ENCODE measurements around the gene FANCD2. TPM values are rescaled to one million over a fixed set of nuclear protein-coding genes. Genes with fewer than 3 reads are reported as not detected.

The FANCD2 gene
- 10 to 100 TPM in 1 of 6 donors, 1 to 10 TPM in 5; 3.0 to 23.0 (median 5.8) TPM for total RNA-seq

GRCh38 chr3:10026084-10026890 is at the start of gene FANCD2:
Gene FANCD2 (plus strand): TSS chr3:10026437. CDS start chr3:10028658, 2,221 bp downstream.
- ATAC-seq (ENCODE audit: low FRiP score in 2 of 2) (peak; percentile 90 to 98), DNase-seq (peak; percentile 84 to 99)
- Histone ChIP-seq H3K4me3 (peak within 1 kb of the TSS; percentile 63 to 96 (median 78)), H3K27me3 (no peaks in the 10 kb centered on the region), H3K9me3 (no peaks in the 10 kb centered on the region), H3K27ac (peak within 1 kb of the TSS; percentile 53 to 90 (median 84)), H3K4me1 (peaks cover 24 to 33% (median 27%) of the 10 kb centered on the region in 4 donors), H3K36me3 (peaks cover 0 to 27% (median 15%) of the 10 kb centered on the region in 4 donors)
- 0% methylated on average over 16 to 57 of the region's 61 CpGs for WGBS, 2 donors
- peak; percentile 97 to 98 for TF ChIP-seq POLR2AphosphoS5 (IDR thresholded peaks at IDR 0.05)
- TF ChIP-seq EP300 (IDR thresholded peaks at IDR 0.05) = peak in 1 of 4 donors; percentile 34
- TF ChIP-seq CTCF (IDR thresholded peaks at IDR 0.05) = peak in 3 of 6 experiments; percentile 24 to 38 (median 35)
- peak in 3 of 4 donors; percentile 41 to 89 (median 63) for TF ChIP-seq POLR2A (IDR thresholded peaks at IDR 0.05)

GRCh38 chr3:9976721-9977709 is 49.2 kb upstream of the FANCD2 start:
- Histone ChIP-seq H3K4me1 (peaks cover 20 to 49% (median 37%) of the 10 kb centered on the region in 4 donors), H3K27ac (peak overlapping the region; percentile 75 to 82 (median 82)), H3K4me3 (peak overlapping the region in 1 of 4 donors; percentile 11), H3K36me3 (peaks cover 8 to 71% (median 22%) of the 10 kb centered on the region in 4 donors), H3K27me3 (no peaks in the 10 kb centered on the region), H3K9me3 (no peaks in the 10 kb centered on the region)
- WGBS, 2 donors = 36 to 48% methylated on average over 7 of the region's 7 CpGs
- TF ChIP-seq POLR2AphosphoS5 (IDR thresholded peaks at IDR 0.05) (peak; percentile 51 to 61), POLR2A (IDR thresholded peaks at IDR 0.05) (peak in 1 of 4 donors; percentile 6), EP300 (IDR thresholded peaks at IDR 0.05) (no peak)
- peak; percentile 95 to 96 for ATAC-seq (ENCODE audit: low FRiP score in 2 of 2)
- DNase-seq = peak in 1 of 2 donors; percentile 88

- ATAC-seq (ENCODE audit: low FRiP score in 2 of 2) = no peak
- H3K9me3 ChIP-seq = no peaks in the 10 kb centered on the region
- WGBS, 2 donors = 78 to 83% methylated on average over 8 of the region's 8 CpGs
Measured at GRCh38 chr3:9978710-9979305, 47.4 kb upstream of the FANCD2 start.

GRCh38 chr3:9980251-9980650 is 46.0 kb upstream of the FANCD2 start:
- peaks cover 30 to 68% (median 55%) of the 10 kb centered on the region in 4 donors for H3K4me1 ChIP-seq
- H3K9me3 ChIP-seq = no peaks in the 10 kb centered on the region
- ATAC-seq (ENCODE audit: low FRiP score in 2 of 2) (no peak), DNase-seq (no peak)
- no peaks in the 10 kb centered on the region for H3K27me3 ChIP-seq
- peaks cover 0 to 50% (median 3%) of the 10 kb centered on the region in 4 donors for H3K36me3 ChIP-seq
- H3K4me3 ChIP-seq = no peak overlapping the region
- peak overlapping the region in 2 of 4 donors; percentile 39 to 55 for H3K27ac ChIP-seq
- 98 to 100% methylated on average over 2 of the region's 2 CpGs for WGBS, 2 donors
- TF ChIP-seq POLR2A (IDR thresholded peaks at IDR 0.05) (no peak), EP300 (IDR thresholded peaks at IDR 0.05) (no peak), POLR2AphosphoS5 (IDR thresholded peaks at IDR 0.05) (no peak), CTCF (IDR thresholded peaks at IDR 0.05) (no peak)

More at GRCh38 chr3:9978710-9979305, 47.4 kb upstream of the FANCD2 start:
- no peak for DNase-seq
- peaks cover 20 to 58% (median 46%) of the 10 kb centered on the region in 4 donors for H3K4me1 ChIP-seq
- H3K36me3 ChIP-seq = peaks cover 0 to 58% (median 6%) of the 10 kb centered on the region in 4 donors
- TF ChIP-seq CTCF (IDR thresholded peaks at IDR 0.05) = no peak
- TF ChIP-seq EP300 (IDR thresholded peaks at IDR 0.05) = no peak
- H3K27me3 ChIP-seq = no peaks in the 10 kb centered on the region
- H3K4me3 ChIP-seq = no peak overlapping the region
- peak overlapping the region; percentile 41 to 82 (median 72) for H3K27ac ChIP-seq
